ENCODE results near the gene LAMA3.

DNA sequence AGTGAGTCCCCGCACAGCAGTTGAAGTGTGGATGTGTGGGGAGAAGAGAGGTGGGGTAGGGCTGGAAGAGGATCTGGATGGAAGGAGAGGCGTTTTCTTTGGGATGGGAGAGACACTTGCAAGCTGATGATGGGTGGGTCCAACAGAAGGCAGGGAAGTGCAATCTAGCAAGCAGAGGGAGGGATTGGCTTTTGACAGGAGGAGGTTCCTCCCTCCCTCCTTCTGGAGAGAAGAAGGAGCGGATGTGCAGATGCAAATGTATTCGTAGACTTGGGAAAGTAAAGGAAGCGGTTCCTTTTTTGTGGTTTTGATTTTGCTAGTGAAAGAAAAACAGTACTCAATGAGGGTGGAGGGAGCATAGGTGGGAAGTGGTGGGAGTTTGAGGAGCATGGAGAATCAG, 48.9 kb downstream of the LAMA3 start:
- TF ChIP-seq, protein P1, sequence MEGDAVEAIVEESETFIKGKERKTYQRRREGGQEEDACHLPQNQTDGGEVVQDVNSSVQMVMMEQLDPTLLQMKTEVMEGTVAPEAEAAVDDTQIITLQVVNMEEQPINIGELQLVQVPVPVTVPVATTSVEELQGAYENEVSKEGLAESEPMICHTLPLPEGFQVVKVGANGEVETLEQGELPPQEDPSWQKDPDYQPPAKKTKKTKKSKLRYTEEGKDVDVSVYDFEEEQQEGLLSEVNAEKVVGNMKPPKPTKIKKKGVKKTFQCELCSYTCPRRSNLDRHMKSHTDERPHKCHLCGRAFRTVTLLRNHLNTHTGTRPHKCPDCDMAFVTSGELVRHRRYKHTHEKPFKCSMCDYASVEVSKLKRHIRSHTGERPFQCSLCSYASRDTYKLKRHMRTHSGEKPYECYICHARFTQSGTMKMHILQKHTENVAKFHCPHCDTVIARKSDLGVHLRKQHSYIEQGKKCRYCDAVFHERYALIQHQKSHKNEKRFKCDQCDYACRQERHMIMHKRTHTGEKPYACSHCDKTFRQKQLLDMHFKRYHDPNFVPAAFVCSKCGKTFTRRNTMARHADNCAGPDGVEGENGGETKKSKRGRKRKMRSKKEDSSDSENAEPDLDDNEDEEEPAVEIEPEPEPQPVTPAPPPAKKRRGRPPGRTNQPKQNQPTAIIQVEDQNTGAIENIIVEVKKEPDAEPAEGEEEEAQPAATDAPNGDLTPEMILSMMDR (IDR thresholded peaks at IDR 0.05 in 8 of 11, conservative IDR thresholded peaks at IDR 0.05 in 3 of 11), result no peak
- TF ChIP-seq POLR2A (IDR thresholded peaks at IDR 0.05), result no peak

Measured in spleen (tissue), 7 donors.